ENCODE results near the gene PPM1B. TPM values are rescaled to one million over a fixed set of nuclear protein-coding genes. Genes with fewer than 3 reads are reported as not detected.

Gene PPM1B
- 26.2 to 34.7 TPM (median 32.9 TPM) in 5 replicates for total RNA-seq (2022; extraction: Qiagen RNA extraction; ENCODE audit: low read depth)

GRCh38 chr2:44168681-44169154 is at the start of gene PPM1B:
Gene PPM1B, plus strand, starts transcription at chr2:44168875. Its CDS starts 32,325 bp downstream, at chr2:44201200.

Other genes starting within 250 kb of the PPM1B start
- gene LRPPRC, start 172.9 kb upstream of the PPM1B start, total RNA-seq (2022; extraction: Qiagen RNA extraction; ENCODE audit: low read depth): 86.1 to 129 TPM (median 118 TPM) in 5 replicates
- 0.81 to 1.6 TPM (median 1.4 TPM) in 5 replicates for gene SLC3A1, start 106.6 kb downstream of the PPM1B start, total RNA-seq (2022; extraction: Qiagen RNA extraction; ENCODE audit: low read depth)
- gene PREPL, start 192.6 kb downstream of the PPM1B start, total RNA-seq (2022; extraction: Qiagen RNA extraction; ENCODE audit: low read depth): 19.3 to 29.2 TPM (median 25.6 TPM) in 5 replicates
- gene CAMKMT, start 193.1 kb downstream of the PPM1B start, total RNA-seq (2022; extraction: Qiagen RNA extraction; ENCODE audit: low read depth): 4.7 to 6.7 TPM (median 6.2 TPM) in 5 replicates